ENCODE data around the gene PPP1R1B. TPM values are rescaled to one million over a fixed set of nuclear protein-coding genes. Genes with fewer than 3 reads are reported as not detected.
A peak's percentile ranks its signal among the peaks of the same experiment; 100 is the strongest.

The PPP1R1B gene
- total and polyA plus RNA-seq, 2 donors = 5.1 to 17.1 TPM

DNA sequence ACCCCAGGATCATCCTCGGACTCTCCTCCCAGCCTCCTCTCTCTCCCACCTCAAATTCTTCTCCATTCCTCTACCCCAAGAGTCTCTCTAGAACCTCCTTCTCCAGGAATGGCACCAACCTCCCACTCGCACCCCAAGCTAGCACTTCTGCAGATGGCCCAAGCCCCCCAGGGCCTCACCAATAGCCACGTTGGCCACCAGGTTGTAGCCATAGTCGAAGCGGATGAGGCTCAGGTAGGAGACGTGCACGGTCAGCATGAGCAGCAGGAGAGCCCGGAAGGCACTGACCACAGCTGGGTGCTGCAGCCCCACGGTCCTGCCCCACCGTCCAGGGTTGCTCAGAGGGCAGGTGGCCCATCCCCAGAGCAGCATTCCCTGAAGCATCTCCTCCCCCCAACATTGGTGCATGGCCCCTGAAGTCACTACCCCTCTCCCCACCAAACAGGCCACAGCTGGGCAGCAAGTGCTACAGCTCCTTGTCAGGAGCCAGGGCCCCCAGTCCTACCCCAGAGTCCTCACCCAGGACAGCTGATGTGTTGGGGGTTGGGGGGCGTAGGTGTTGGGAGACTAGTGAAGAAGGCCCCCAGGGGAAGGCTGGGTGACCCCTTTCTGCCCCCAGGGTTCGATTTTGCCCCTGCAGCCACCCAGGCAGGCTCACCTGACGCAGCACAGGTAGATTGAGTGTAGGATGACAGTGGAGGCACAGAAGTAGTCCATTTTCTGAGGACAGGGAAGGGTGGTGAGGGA lies 46.8 kb downstream of the PPP1R1B start:
- Histone ChIP-seq H3K27ac (ENCODE audit: low read depth) (no peak overlapping the region), H3K4me3 (ENCODE audit: low read depth, low read length) (no peak overlapping the region), H3K4me1 (ENCODE audit: insufficient read depth) (no peaks in the 10 kb centered on the region), H3K36me3 (ENCODE audit: insufficient read depth) (no peaks in the 10 kb centered on the region)
- DNase-seq (ENCODE audit: extremely low spot score) = no peak
- 81% methylated on average over 13 of the region's 13 CpGs for WGBS

DNA sequence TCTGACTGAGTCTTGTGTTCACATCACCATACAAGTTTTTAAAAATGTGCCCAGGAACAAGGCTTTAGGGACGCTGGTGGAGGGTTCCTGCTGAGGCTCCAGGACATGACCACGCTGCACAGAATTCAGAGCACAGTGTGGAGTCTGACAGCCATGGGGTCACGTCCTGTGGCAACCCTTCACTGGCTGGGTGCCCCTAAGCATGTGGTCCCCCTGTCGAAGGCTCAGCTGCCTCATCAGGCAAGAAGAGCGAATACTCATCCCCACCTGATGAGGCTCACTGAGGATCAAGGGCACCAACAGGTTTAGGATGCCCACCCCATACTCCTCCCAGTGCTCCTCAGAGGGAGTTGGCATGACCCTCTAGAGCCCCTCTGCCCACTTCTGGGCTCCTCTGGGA lies 47.4 kb downstream of the PPP1R1B start:
- no peak overlapping the region for H3K27ac ChIP-seq (ENCODE audit: low read depth)
- no peaks in the 10 kb centered on the region for H3K36me3 ChIP-seq (ENCODE audit: insufficient read depth)
- H3K4me3 ChIP-seq (ENCODE audit: low read depth, low read length) = no peak overlapping the region
- no peak for DNase-seq (ENCODE audit: extremely low spot score)
- 83% methylated on average over 5 of the region's 5 CpGs for WGBS
- no peaks in the 10 kb centered on the region for H3K4me1 ChIP-seq (ENCODE audit: insufficient read depth)

DNA sequence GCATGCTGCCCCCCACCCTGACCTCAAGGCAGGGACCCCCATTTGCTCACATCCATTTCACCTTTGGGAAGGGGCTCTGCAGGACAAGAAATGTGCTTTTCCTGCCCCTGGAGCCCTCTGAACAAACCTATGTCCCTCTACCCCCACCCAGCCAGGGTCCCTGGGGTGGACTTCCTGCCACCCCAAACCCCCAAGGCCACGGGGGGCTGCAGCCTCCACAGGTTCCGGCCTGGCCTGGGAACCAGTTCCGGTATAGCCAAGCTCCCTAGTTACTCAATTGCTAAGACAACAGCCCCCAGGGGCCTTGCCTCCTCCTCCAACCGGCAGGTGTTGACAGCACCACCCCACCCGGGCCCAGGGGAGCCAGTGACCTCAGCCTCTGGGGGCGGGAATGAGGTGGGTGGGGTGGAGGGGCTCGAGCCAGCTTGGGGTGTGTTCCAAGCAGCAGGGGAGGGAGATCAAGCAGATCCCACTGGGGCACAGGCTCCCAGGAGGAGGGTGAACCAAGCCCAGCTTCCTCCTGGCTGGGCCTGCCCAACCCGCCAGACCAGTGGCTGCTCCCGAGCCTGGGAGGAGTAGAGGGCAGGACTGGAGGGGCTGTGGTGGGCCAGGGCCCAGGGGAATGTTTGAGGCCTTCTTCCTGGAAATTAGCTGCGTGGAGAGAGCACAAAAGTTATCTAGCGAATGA lies 48.1 kb downstream of the PPP1R1B start:
- WGBS = 32% methylated on average over 11 of the region's 11 CpGs
- H3K27ac ChIP-seq (ENCODE audit: low read depth) = peak overlapping the region; percentile 23

DNA sequence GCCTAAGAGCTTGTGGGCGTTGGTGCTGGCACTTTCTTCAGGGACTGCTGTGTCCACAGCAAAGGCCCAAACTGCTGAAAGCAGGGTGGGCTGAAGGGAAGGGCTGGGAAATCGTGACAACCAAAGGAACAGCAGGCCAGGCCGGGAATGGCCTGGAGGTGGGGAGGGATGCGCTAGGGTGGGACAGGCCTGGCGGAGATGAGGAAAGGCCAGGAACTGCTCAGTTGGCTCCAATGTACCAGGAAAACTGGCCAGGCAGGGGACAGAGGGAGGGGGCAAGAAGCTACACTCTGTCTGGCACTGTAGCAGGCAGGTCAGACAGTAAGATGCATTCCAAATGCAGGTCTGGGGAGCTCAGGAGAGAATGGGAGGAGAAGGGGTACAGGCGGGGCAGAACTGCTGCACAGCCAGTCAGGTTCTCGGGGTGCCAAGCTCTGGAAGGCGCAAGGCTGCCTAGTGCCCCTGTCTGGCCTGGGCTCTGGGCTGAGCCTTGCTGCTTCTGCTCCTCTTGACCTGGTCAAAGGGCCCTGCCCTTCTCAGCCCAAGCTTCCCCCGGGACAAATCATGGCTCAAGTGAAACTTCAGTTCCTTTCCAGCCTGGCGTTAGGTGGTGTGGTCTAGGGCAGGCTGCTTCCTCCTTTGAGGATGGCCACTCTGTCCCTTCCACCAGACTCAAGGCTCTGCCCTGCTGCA lies 48.8 kb downstream of the PPP1R1B start:
- 76% methylated on average over 10 of the region's 10 CpGs for WGBS
- Histone ChIP-seq H3K36me3 (ENCODE audit: insufficient read depth) (no peaks in the 10 kb centered on the region), H3K27ac (ENCODE audit: low read depth) (peak overlapping the region; percentile 23), H3K4me1 (ENCODE audit: insufficient read depth) (no peaks in the 10 kb centered on the region), H3K4me3 (ENCODE audit: low read depth, low read length) (no peak overlapping the region)
- no peak for DNase-seq (ENCODE audit: extremely low spot score)

More for the DNA sequence above, 48.1 kb downstream of the PPP1R1B start:
- Histone ChIP-seq H3K36me3 (ENCODE audit: insufficient read depth) (no peaks in the 10 kb centered on the region), H3K4me3 (ENCODE audit: low read depth, low read length) (no peak overlapping the region), H3K4me1 (ENCODE audit: insufficient read depth) (no peaks in the 10 kb centered on the region)
- no peak for DNase-seq (ENCODE audit: extremely low spot score)

DNA sequence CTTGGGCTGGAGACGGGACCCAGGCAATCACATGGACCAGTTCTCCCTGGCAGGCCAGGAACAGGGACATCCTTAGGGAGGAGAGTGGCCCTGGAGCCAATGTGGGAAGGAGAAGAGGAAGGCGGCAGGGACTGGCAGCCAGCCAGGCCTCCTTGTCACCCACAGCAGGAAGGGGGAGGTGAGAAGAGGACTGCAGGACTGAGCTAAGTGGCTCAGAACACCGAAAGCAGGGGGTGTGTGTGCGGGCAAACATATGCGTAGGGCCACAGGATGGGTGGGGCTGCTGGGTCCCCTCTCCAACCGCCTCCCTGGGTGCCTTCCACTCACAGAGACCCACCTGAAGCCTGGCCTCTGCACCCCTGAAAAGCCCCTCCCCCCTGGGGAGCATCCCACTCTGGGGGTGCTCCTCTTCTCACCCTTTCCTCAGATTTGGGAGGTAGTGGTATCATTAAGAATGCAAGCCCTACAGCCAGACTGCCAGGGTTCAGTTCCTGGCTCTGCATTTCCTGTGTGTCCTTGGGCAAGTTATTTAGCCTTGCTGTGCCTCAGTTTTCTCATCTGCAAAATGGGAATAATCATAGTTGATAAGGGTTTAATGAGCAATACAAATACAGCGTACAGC lies 49.6 kb downstream of the PPP1R1B start:
- no peaks in the 10 kb centered on the region for H3K4me1 ChIP-seq (ENCODE audit: insufficient read depth)
- no peak for DNase-seq (ENCODE audit: extremely low spot score)
- no peaks in the 10 kb centered on the region for H3K36me3 ChIP-seq (ENCODE audit: insufficient read depth)
- H3K4me3 ChIP-seq (ENCODE audit: low read depth, low read length) = no peak overlapping the region
- 68% methylated on average over 7 of the region's 7 CpGs for WGBS
- no peak overlapping the region for H3K27ac ChIP-seq (ENCODE audit: low read depth)

DNA sequence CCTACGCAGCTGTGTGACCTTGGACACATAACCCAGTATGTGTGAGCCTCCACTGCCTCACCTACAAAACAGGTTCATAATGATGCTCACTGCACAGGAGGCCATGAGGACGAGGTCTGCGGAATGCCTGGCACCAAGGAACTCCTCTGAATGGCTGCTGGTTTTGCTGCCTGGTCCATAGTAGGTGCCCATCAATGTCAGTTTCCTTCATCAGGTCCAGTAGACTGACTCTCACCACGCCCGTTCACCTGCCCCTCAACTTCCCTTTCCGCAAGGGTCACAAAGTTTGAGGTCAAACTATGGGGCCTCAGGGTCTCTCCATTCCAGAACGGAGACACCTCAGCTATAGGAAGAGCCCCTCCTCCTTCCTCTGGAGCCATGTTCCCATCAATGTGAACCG lies 50.3 kb downstream of the PPP1R1B start:
- 79% methylated on average over 8 of the region's 8 CpGs for WGBS
- Histone ChIP-seq H3K4me3 (ENCODE audit: low read depth, low read length) (no peak overlapping the region), H3K36me3 (ENCODE audit: insufficient read depth) (no peaks in the 10 kb centered on the region), H3K27ac (ENCODE audit: low read depth) (no peak overlapping the region), H3K4me1 (ENCODE audit: insufficient read depth) (no peaks in the 10 kb centered on the region)
- no peak for DNase-seq (ENCODE audit: extremely low spot score)

DNA sequence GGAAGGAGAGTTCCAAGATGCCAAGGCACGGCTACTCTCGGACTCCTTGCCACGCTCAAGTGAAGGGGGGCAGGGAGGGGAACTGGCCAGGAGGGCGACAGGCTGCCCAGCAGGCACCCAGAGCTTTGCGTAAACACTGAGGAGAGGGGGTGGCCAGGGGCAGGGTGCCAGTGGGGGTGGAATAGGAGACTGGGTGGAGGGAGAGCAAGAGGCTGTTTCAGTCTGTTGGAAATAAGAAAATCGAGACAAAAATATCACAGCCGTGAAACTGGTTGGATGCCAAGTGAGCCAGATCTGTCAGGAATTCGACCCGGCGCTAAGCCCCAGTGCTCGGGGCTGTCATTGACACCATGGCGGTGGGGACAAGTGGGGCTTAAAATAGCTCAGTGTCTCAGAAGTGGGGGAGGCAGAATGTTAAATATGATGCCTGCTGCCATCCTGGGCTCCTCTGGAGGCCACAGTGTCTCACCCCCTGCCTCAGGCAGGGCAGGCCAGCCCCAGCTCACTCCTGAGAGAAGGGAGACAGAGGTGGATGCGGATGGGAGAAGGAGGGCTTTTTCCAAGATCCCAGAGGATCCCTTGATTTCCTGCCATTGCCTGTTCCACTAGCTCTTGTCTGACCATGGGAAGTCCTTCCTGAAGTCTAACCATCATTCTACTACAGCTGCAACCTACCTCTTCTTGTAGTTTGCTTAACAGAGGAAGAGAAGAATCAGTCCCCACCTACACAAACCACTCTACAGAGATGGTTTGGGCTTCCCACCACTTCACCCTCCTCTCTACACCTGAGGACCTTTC lies 51.0 kb downstream of the PPP1R1B start:
- H3K4me1 ChIP-seq (ENCODE audit: insufficient read depth) = no peaks in the 10 kb centered on the region
- WGBS = 41% methylated on average over 13 of the region's 13 CpGs
- no peak for DNase-seq (ENCODE audit: extremely low spot score)
- H3K4me3 ChIP-seq (ENCODE audit: low read depth, low read length) = no peak overlapping the region
- H3K27ac ChIP-seq (ENCODE audit: low read depth) = no peak overlapping the region
- H3K36me3 ChIP-seq (ENCODE audit: insufficient read depth) = no peaks in the 10 kb centered on the region

DNA sequence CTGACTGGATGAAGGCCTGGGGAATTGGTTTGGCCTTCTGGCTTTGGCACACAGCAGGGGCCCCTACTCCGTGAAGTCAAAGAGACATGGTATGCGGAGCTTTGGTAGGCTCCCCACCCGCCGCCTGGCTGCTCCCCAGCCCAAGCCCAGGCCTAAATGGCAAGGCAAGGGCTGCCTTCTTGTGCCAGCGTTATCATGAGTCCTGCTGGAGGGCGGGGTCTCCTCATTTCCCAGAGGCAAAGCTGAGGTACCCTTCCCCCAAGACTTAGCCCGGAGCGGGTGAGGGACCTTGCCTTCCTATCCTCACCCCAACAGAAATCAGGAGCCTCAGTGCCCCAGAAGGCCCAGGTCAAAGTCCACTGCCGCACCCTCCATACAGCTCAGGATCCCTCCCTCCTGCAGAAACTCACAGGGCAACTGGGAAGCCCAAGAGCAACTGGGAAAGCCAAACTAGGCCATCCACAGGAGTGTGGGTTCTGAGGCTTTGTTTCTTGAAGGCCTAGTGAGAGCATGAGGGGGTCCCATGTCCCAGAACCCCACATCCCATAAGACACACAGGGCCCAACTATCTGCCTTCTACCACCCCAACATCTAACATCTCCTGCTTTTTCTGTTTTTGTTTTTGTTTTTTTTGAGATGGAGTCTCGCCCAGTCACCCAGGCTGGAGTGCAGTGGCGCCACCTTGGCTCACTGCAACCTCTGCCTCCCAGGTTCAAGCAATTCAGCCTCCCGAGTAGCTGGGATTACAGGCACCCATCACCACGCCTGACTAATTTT lies 51.8 kb downstream of the PPP1R1B start:
- no peak for DNase-seq (ENCODE audit: extremely low spot score)
- Histone ChIP-seq H3K4me1 (ENCODE audit: insufficient read depth) (no peaks in the 10 kb centered on the region), H3K27ac (ENCODE audit: low read depth) (no peak overlapping the region), H3K36me3 (ENCODE audit: insufficient read depth) (no peaks in the 10 kb centered on the region), H3K4me3 (ENCODE audit: low read depth, low read length) (no peak overlapping the region)
- 90% methylated on average over 13 of the region's 13 CpGs for WGBS

DNA sequence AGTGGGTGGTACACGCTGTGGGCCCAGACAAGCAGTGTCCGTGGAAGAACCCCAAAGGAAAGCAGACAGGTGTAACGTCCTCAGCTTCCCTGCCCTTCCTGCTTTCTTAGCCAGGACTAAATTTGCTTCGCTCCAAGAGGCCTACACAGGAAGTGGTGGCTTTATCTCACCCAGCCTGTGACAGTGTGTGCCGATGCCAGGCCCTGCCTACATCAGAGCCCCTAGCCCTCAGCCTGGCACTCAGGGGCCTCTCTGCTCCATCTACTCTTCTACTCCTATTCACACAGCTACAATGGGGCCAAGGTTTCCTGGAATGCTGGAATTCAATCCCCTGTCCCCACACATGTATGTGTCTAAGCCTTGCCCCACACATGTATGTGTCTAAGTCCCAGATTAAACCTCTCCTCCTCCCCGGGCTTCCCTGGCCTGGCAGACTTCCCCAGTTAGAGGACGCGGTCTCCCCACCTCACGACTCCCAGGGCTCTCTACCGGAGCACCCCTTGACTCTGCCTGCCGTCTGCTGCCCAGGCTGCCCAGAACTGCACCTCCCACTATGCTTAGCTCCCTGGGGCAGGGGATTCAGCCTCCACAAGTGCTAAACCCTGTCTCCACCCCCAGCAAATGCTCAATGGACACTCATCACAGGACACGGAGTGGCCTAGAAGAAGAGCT lies 52.9 kb downstream of the PPP1R1B start:
- WGBS = 84% methylated on average over 12 of the region's 12 CpGs
- no peak for DNase-seq (ENCODE audit: extremely low spot score)
- Histone ChIP-seq H3K27ac (ENCODE audit: low read depth) (no peak overlapping the region), H3K4me3 (ENCODE audit: low read depth, low read length) (no peak overlapping the region), H3K36me3 (ENCODE audit: insufficient read depth) (no peaks in the 10 kb centered on the region), H3K4me1 (ENCODE audit: insufficient read depth) (no peaks in the 10 kb centered on the region)

DNA sequence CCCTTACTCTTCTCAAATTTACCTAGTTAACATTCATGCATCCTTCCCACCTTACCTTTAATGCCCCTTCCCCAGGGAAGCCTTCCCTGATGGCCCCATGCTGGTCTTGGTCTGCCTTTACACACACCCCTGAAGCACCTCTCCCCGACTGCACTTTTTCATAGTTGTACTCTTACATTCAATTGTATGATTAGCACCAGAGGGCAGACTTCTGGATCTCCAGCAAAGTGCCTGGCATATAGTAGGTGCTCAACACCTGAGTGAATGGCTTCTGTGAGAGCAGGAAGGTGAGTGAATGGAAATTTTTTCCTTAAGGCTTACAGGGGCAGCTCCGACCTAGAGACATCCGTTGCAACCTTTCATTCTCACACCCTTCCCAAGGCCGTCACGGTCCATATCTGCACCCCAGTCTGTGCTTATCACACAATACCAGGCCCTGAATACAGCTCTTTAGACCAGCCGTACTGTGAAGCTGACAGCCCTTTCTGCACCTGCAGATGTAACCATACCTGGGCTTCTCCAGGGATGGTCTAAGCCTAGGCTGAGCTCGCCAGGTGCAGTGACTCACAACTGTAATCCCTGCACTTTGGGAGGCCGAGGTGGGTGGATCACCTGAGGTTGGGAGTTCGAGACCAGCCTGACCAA lies 56.7 kb downstream of the PPP1R1B start:
- WGBS = 90% methylated on average over 9 of the region's 9 CpGs
- Histone ChIP-seq H3K4me1 (ENCODE audit: insufficient read depth) (peaks cover under 1% of the 10 kb centered on the region), H3K36me3 (ENCODE audit: insufficient read depth) (no peaks in the 10 kb centered on the region), H3K27ac (ENCODE audit: low read depth) (no peak overlapping the region), H3K4me3 (ENCODE audit: low read depth, low read length) (no peak overlapping the region)
- no peak for DNase-seq (ENCODE audit: extremely low spot score)

DNA sequence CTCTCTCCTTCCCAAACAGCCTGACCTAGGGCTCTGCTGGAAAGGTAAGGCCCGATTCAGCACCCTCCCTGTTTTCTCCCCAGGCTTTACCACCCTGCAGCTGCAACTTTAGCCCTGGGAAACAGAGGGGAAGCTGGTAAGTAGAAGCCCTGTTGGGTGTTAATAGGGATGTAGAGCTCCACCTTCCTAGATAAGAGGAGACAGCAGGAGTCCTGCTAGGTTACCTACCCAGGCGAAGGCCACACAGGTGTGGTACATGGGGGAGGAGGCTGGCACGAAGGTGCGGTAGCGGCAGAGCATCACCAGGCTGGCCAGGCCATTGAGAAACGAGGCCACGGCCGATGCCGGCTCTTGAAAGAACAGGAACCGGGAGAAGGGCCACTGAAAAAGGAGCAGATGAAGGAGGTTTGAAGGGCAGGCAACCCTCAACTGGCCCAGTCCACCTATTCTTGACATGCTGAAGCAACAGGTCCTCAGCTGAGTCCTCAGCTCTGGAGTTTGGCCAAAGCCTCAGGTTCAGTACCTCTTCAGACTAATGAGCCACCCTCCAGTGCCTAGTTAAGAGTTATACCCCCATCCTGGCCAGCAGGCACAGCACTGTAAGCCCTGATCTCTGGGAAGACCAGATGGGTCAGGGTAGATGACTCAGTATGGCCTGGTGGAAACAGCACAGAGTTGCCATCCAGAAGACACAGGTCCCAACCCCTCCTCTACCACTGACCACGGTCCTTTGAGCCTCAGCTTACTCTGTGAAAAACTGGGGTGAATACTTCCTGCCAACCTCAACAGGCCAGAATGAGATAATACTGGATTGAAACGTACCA lies 57.8 kb downstream of the PPP1R1B start:
- no peak overlapping the region for H3K4me3 ChIP-seq (ENCODE audit: low read depth, low read length)
- no peak for DNase-seq (ENCODE audit: extremely low spot score)
- peaks cover 3% of the 10 kb centered on the region for H3K4me1 ChIP-seq (ENCODE audit: insufficient read depth)
- no peak overlapping the region for H3K27ac ChIP-seq (ENCODE audit: low read depth)
- WGBS = 94% methylated on average over 12 of the region's 12 CpGs
- H3K36me3 ChIP-seq (ENCODE audit: insufficient read depth) = no peaks in the 10 kb centered on the region
